ENCODE data around the gene LINC00305. TPM values are rescaled to one million over a fixed set of nuclear protein-coding genes. Genes with fewer than 3 reads are reported as not detected.

The LINC00305 gene
- polyA plus RNA-seq, 3 donors, result not detected

- no peak for DNase-seq
- Mint-ChIP-seq H3K27me3 (ENCODE audit: low read depth in 3 of 3) (peaks cover 0 to 3% (median 3%) of the 10 kb centered on the region in 3 donors), H3K4me1 (no peaks in the 10 kb centered on the region), H3K36me3 (no peaks in the 10 kb centered on the region), H3K4me3 (no peak overlapping the region), H3K9me3 (no peaks in the 10 kb centered on the region), H3K27ac (no peak overlapping the region)
- intact Hi-C loops (cut with micrococcal nuclease), result no loop called here
- TF ChIP-seq, protein P1, sequence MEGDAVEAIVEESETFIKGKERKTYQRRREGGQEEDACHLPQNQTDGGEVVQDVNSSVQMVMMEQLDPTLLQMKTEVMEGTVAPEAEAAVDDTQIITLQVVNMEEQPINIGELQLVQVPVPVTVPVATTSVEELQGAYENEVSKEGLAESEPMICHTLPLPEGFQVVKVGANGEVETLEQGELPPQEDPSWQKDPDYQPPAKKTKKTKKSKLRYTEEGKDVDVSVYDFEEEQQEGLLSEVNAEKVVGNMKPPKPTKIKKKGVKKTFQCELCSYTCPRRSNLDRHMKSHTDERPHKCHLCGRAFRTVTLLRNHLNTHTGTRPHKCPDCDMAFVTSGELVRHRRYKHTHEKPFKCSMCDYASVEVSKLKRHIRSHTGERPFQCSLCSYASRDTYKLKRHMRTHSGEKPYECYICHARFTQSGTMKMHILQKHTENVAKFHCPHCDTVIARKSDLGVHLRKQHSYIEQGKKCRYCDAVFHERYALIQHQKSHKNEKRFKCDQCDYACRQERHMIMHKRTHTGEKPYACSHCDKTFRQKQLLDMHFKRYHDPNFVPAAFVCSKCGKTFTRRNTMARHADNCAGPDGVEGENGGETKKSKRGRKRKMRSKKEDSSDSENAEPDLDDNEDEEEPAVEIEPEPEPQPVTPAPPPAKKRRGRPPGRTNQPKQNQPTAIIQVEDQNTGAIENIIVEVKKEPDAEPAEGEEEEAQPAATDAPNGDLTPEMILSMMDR (IDR thresholded peaks at IDR 0.05), result no peak
- Histone ChIP-seq H2AFZ (ENCODE audit: insufficient read depth, low read depth, low read length, poor library complexity, severe bottlenecking) (no peak overlapping the region), H3K27ac (ENCODE audit: low read depth in 1 of 2, low read length in 2 of 2) (no peak overlapping the region), H3K27me3 (ENCODE audit: control insufficient read depth in 2 of 2, insufficient read depth in 2 of 2, low read length in 2 of 2) (no peaks in the 10 kb centered on the region), H3K79me2 (ENCODE audit: insufficient read depth, low read length) (no peaks in the 10 kb centered on the region), H3K4me2 (replicated peaks; ENCODE audit: extremely low read depth, low read length, poor library complexity, severe bottlenecking) (no peak overlapping the region), H3K36me3 (replicated peaks in 1 of 2; ENCODE audit: control insufficient read depth in 1 of 2, insufficient read depth in 2 of 2, low read length in 2 of 2) (no peaks in the 10 kb centered on the region), H3K9ac (ENCODE audit: insufficient read depth, low read length, poor library complexity, severe bottlenecking) (no peak overlapping the region), H3K4me1 (ENCODE audit: control insufficient read depth in 1 of 2, insufficient read depth in 2 of 2, low read length in 2 of 2) (no peaks in the 10 kb centered on the region), H4K20me1 (ENCODE audit: insufficient read depth, low read length) (no peaks in the 10 kb centered on the region), H3K4me3 (replicated peaks in 1 of 3; ENCODE audit: low read depth in 2 of 3, low read length in 3 of 3) (no peak overlapping the region), H3K9me3 (replicated peaks in 1 of 2; ENCODE audit: control insufficient read depth in 1 of 2, insufficient read depth in 1 of 2, low read length in 2 of 2) (no peaks in the 10 kb centered on the region)
- WGBS (ENCODE audit: insufficient coverage), result 100% methylated on average over 1 of the region's 1 CpG
These were observed 66.8 kb downstream of the LINC00305 start for GRCh38 chr18:64082054-64082453.

GRCh38 chr18:64073971-64074370 lies 74.9 kb downstream of the LINC00305 start:
- no peak for DNase-seq
- H3K36me3 Mint-ChIP-seq, result no peaks in the 10 kb centered on the region
- Histone ChIP-seq H3K4me2 (replicated peaks; ENCODE audit: extremely low read depth, low read length, poor library complexity, severe bottlenecking) (no peak overlapping the region), H3K79me2 (ENCODE audit: insufficient read depth, low read length) (no peaks in the 10 kb centered on the region), H3K9me3 (replicated peaks in 1 of 2; ENCODE audit: control insufficient read depth in 1 of 2, insufficient read depth in 1 of 2, low read length in 2 of 2) (peaks cover 3 to 7% of the 10 kb centered on the region in 2 donors), H3K4me1 (ENCODE audit: control insufficient read depth in 1 of 2, insufficient read depth in 2 of 2, low read length in 2 of 2) (no peaks in the 10 kb centered on the region), H3K9ac (ENCODE audit: insufficient read depth, low read length, poor library complexity, severe bottlenecking) (no peak overlapping the region), H4K20me1 (ENCODE audit: insufficient read depth, low read length) (no peaks in the 10 kb centered on the region), H3K4me3 (replicated peaks in 1 of 3; ENCODE audit: low read depth in 2 of 3, low read length in 3 of 3) (no peak overlapping the region), H2AFZ (ENCODE audit: insufficient read depth, low read depth, low read length, poor library complexity, severe bottlenecking) (no peak overlapping the region), H3K27me3 (ENCODE audit: control insufficient read depth in 2 of 2, insufficient read depth in 2 of 2, low read length in 2 of 2) (no peaks in the 10 kb centered on the region), H3K36me3 (replicated peaks in 1 of 2; ENCODE audit: control insufficient read depth in 1 of 2, insufficient read depth in 2 of 2, low read length in 2 of 2) (no peaks in the 10 kb centered on the region), H3K27ac (ENCODE audit: low read depth in 1 of 2, low read length in 2 of 2) (no peak overlapping the region)
- no peak overlapping the region for H3K27ac Mint-ChIP-seq
- no peak overlapping the region for H3K4me3 Mint-ChIP-seq
- H3K9me3 Mint-ChIP-seq, result peaks cover 4 to 11% (median 6%) of the 10 kb centered on the region in 7 donors
- intact Hi-C loops (cut with micrococcal nuclease), result no loop called here
- WGBS (ENCODE audit: insufficient coverage), result no CpG with 5 or more reads among the region's 4 CpGs
- TF ChIP-seq, protein P1 (IDR thresholded peaks at IDR 0.05), result no peak
- no peaks in the 10 kb centered on the region for H3K4me1 Mint-ChIP-seq
- no peaks in the 10 kb centered on the region for H3K27me3 Mint-ChIP-seq (ENCODE audit: low read depth in 3 of 3)
